Right atrium auricular region (tissue), 2 donors: ENCODE measurements around the gene AFF1. TPM values are rescaled to one million over a fixed set of nuclear protein-coding genes. Genes with fewer than 3 reads are reported as not detected.

Source experiments
- DNase-seq: peaks from one replicate; pipeline ENCODE4 v3.0.0-alpha.2; 2019; ENCODE audit warnings: low spot score
- H3K27ac ChIP-seq, 2 donors: fragments of 200-600 bp; sonication (generic); 1 replicate in 1 of 2; 2 replicates in 1 of 2; pipeline ENCODE4 v1.5.1; 2016 to 2019
- H3K27me3 ChIP-seq, 2 donors: fragments of 200-600 bp; sonication (generic); one replicate each; pipeline versions ENCODE4 v1.5.1 to v1.6.0; 2017 to 2019
- H3K36me3 ChIP-seq: fragments of 200-600 bp; sonication (generic); one replicate; pipeline ENCODE4 v1.5.1; 2016
- H3K4me1 ChIP-seq, 2 donors: fragments of 200-600 bp; sonication (generic); one replicate each; pipeline versions ENCODE4 v1.5.1 to v1.6.0; 2017 to 2019
- H3K4me3 ChIP-seq, 2 donors: fragments of 200-600 bp; sonication (generic); 1 replicate in 1 of 2; 2 replicates in 1 of 2; pipeline ENCODE4 v1.5.1; 2017 to 2019; ENCODE audit warnings: mild to moderate bottlenecking in 1 of 2, moderate library complexity in 1 of 2
- H3K9me3 ChIP-seq, 2 donors: fragments of 200-600 bp; sonication (generic); one replicate each; pipeline ENCODE4 v1.5.1; 2019
- total RNA-seq, 2 donors: library from RNA; depleted of rRNA; stranded (reverse); fragments of >200 nt; gene quantifications; one replicate each; pipeline ENCODE4 v1.1.0, GENCODE V29; 2016
- TF ChIP-seq, protein P1 (sequence below), 2 donors: fragments of 200-600 bp; sonication (generic); IDR thresholded peaks; one replicate each; pipeline ENCODE4 v1.5.1; 2019; ENCODE audit warnings: antibody characterized with exemption in 2 of 2

AFF1 gene
- total RNA-seq, 2 donors from 2014 or later = 59.2 to 73.5 TPM

DNA sequence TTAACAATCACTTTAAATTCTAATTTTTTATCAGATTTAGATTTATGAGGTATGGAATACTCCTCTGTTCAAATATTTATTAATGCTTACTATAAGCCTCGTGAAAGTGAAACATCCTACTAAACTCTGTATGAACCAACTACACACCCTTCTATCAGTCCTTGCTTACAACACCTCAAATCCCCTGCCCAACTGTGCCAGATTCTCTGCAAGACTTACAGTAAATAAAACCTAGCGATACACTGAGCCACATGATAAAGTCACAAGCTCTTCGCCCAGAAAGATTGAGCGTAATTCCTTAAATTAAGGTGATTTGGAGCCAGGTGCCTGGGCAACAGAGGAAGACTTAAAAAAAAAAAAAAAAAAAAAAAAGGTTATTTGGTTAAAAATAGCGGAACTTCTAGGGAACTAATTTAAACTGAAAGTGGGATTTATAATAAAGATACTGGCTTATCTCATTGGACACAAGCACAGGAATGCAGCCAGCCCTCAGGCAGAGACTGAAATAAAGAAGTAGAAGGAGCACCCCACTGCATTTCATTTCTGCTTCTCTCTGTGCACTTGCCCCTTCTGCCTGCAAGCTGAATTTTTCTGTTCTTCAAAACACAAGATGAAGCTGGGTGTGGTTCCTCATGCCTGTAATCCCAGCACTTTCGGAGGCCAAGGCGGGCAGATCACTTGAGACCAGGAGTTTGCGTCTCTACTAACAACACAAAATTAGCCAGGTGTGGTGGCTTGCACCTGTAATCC, 25.1 kb upstream of the AFF1 start:
- H3K27ac ChIP-seq = no peak overlapping the region
- H3K27me3 ChIP-seq = no peaks in the 10 kb centered on the region
- no peaks in the 10 kb centered on the region for H3K9me3 ChIP-seq
- H3K4me3 ChIP-seq = no peak overlapping the region
- H3K36me3 ChIP-seq = no peaks in the 10 kb centered on the region
- DNase-seq = no peak
- TF ChIP-seq, protein P1, sequence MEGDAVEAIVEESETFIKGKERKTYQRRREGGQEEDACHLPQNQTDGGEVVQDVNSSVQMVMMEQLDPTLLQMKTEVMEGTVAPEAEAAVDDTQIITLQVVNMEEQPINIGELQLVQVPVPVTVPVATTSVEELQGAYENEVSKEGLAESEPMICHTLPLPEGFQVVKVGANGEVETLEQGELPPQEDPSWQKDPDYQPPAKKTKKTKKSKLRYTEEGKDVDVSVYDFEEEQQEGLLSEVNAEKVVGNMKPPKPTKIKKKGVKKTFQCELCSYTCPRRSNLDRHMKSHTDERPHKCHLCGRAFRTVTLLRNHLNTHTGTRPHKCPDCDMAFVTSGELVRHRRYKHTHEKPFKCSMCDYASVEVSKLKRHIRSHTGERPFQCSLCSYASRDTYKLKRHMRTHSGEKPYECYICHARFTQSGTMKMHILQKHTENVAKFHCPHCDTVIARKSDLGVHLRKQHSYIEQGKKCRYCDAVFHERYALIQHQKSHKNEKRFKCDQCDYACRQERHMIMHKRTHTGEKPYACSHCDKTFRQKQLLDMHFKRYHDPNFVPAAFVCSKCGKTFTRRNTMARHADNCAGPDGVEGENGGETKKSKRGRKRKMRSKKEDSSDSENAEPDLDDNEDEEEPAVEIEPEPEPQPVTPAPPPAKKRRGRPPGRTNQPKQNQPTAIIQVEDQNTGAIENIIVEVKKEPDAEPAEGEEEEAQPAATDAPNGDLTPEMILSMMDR (IDR thresholded peaks at IDR 0.05) = no peak
- peaks cover 0 to 20% of the 10 kb centered on the region in 2 donors for H3K4me1 ChIP-seq

- TF ChIP-seq, protein P1 (IDR thresholded peaks at IDR 0.05) = no peak
- Histone ChIP-seq H3K36me3 (no peaks in the 10 kb centered on the region), H3K4me1 (peaks cover 0 to 20% of the 10 kb centered on the region in 2 donors), H3K4me3 (no peak overlapping the region), H3K27me3 (no peaks in the 10 kb centered on the region), H3K9me3 (no peaks in the 10 kb centered on the region), H3K27ac (no peak overlapping the region)
- no peak for DNase-seq
Measured at GRCh38 chr4:86910369-86910768, 24.4 kb upstream of the AFF1 start.

- H3K9me3 ChIP-seq = no peaks in the 10 kb centered on the region
- no peaks in the 10 kb centered on the region for H3K27me3 ChIP-seq
- no peak overlapping the region for H3K4me3 ChIP-seq
- peaks cover 0 to 20% of the 10 kb centered on the region in 2 donors for H3K4me1 ChIP-seq
- H3K27ac ChIP-seq = no peak overlapping the region
- DNase-seq = no peak
- no peaks in the 10 kb centered on the region for H3K36me3 ChIP-seq
- TF ChIP-seq, protein P1 (IDR thresholded peaks at IDR 0.05) = no peak
Measured at GRCh38 chr4:86910820-86911684, 23.8 kb upstream of the AFF1 start.

- TF ChIP-seq, protein P1 (IDR thresholded peaks at IDR 0.05) = no peak
- no peaks in the 10 kb centered on the region for H3K36me3 ChIP-seq
- no peaks in the 10 kb centered on the region for H3K4me1 ChIP-seq
- no peak for DNase-seq
- no peaks in the 10 kb centered on the region for H3K27me3 ChIP-seq
- no peak overlapping the region for H3K4me3 ChIP-seq
- no peak overlapping the region for H3K27ac ChIP-seq
- no peaks in the 10 kb centered on the region for H3K9me3 ChIP-seq
Measured at GRCh38 chr4:86916392-86916791, 18.4 kb upstream of the AFF1 start.

GRCh38 chr4:86917212-86918039, 17.4 kb upstream of the AFF1 start:
- Histone ChIP-seq H3K27me3 (no peaks in the 10 kb centered on the region), H3K27ac (no peak overlapping the region), H3K4me1 (peaks cover 0 to under 1% of the 10 kb centered on the region in 2 donors), H3K9me3 (no peaks in the 10 kb centered on the region), H3K4me3 (no peak overlapping the region), H3K36me3 (no peaks in the 10 kb centered on the region)
- TF ChIP-seq, protein P1 (IDR thresholded peaks at IDR 0.05) = no peak
- no peak for DNase-seq
